Measurements from ENCODE around the gene CYBB. TPM values are rescaled to one million over a fixed set of nuclear protein-coding genes. Genes with fewer than 3 reads are reported as not detected.
"Not testable (repeated sequence)": the region's sequence is repeated elsewhere in the genome, so short reads cannot be mapped to it uniquely, and the experiment has no call there.

The CYBB gene
- total RNA-seq, 4 donors from 2014 or later: 2.6 to 5.8 (median 3.3) TPM

- no peak overlapping the region for H3K4me3 ChIP-seq (ENCODE audit: low read depth, poor library complexity, severe bottlenecking)
- intact Hi-C loops (cut with DNase I; ENCODE audit: low total_unique reads): no loop called here
- no peak for DNase-seq (ENCODE audit: low spot score in 2 of 2)
- TF ChIP-seq POLR2A (IDR thresholded peaks at IDR 0.05): no peak
- no peak for TF ChIP-seq CTCF (IDR thresholded peaks at IDR 0.05)
- WGBS, 2 donors: 70 to 75% methylated on average over 2 of the region's 2 CpGs
These were observed 19.9 kb upstream of the CYBB start for GRCh38 chrX:37759878-37760418.

GRCh38 chrX:37763400-37763799, 16.5 kb upstream of the CYBB start:
- TF ChIP-seq POLR2A (IDR thresholded peaks at IDR 0.05) (no peak), CTCF (IDR thresholded peaks at IDR 0.05) (no peak)
- intact Hi-C loops (cut with DNase I; ENCODE audit: low total_unique reads): no loop called here
- no peak overlapping the region for H3K4me3 ChIP-seq (ENCODE audit: low read depth, poor library complexity, severe bottlenecking)
- DNase-seq (ENCODE audit: low spot score in 2 of 2): no peak

GRCh38 chrX:37765507-37765906, 14.4 kb upstream of the CYBB start:
- DNase-seq (ENCODE audit: low spot score in 2 of 2): no peak
- intact Hi-C loops (cut with DNase I; ENCODE audit: low total_unique reads): no loop called here
- H3K4me3 ChIP-seq (ENCODE audit: low read depth, poor library complexity, severe bottlenecking): no peak overlapping the region
- TF ChIP-seq POLR2A (IDR thresholded peaks at IDR 0.05) (no peak), CTCF (IDR thresholded peaks at IDR 0.05) (no peak)

- TF ChIP-seq CTCF (IDR thresholded peaks at IDR 0.05) (no peak), POLR2A (IDR thresholded peaks at IDR 0.05) (no peak)
- intact Hi-C loops (cut with DNase I; ENCODE audit: low total_unique reads): no loop called here
- no peak overlapping the region for H3K4me3 ChIP-seq (ENCODE audit: low read depth, poor library complexity, severe bottlenecking)
- no peak for DNase-seq (ENCODE audit: low spot score in 2 of 2)
- WGBS, 2 donors: 50 to 77% methylated on average over 1 of the region's 1 CpG
These were observed 12.4 kb upstream of the CYBB start for GRCh38 chrX:37767430-37767829.

- H3K4me3 ChIP-seq (ENCODE audit: low read depth, poor library complexity, severe bottlenecking); intact Hi-C loops (cut with DNase I; ENCODE audit: low total_unique reads); DNase-seq (ENCODE audit: low spot score in 2 of 2): not testable (repeated sequence)
- WGBS, 2 donors: 96% methylated on average over 9 of the region's 9 CpGs; no CpG with 5 or more reads in 1 of the 2 donors
These were observed 11.0 kb upstream of the CYBB start for GRCh38 chrX:37768866-37769265.

GRCh38 chrX:37776283-37776986, 3.4 kb upstream of the CYBB start:
- TF ChIP-seq CTCF (IDR thresholded peaks at IDR 0.05) (no peak), POLR2A (IDR thresholded peaks at IDR 0.05) (no peak)
- intact Hi-C loops (cut with DNase I; ENCODE audit: low total_unique reads): no loop called here
- no peak overlapping the region for H3K4me3 ChIP-seq (ENCODE audit: low read depth, poor library complexity, severe bottlenecking)
- no peak for DNase-seq (ENCODE audit: low spot score in 2 of 2)

All from lower leg skin (tissue), 4 donors.